Subcutaneous abdominal adipose tissue (tissue), 5 donors: ENCODE results near the gene PPP1R1C.

ENCODE experiments used
- H3K27ac ChIP-seq: one replicate; pipeline ENCODE4 v1.7.0; 2013; ENCODE audit warnings: low read depth, mild to moderate bottlenecking, inconsistent platforms, low read length, moderate library complexity
- H3K27me3 ChIP-seq, 5 donors: one replicate each; pipeline ENCODE4 v1.7.0; 2013; ENCODE audit warnings: low read length in 5 of 5, inconsistent platforms in 1 of 5; ENCODE audit not compliant: control insufficient read depth in 5 of 5, insufficient read depth in 4 of 5
- H3K36me3 ChIP-seq, 5 donors: one replicate each; pipeline ENCODE4 v1.7.0; 2013; ENCODE audit warnings: low read length in 5 of 5; ENCODE audit not compliant: control insufficient read depth in 5 of 5, insufficient read depth in 5 of 5
- H3K4me1 ChIP-seq, 5 donors: one replicate each; pipeline ENCODE4 v1.7.0; 2013; ENCODE audit warnings: low read length in 5 of 5, mild to moderate bottlenecking in 3 of 5, moderate library complexity in 1 of 5; ENCODE audit not compliant: control insufficient read depth in 5 of 5, insufficient read depth in 5 of 5
- H3K4me3 ChIP-seq, 5 donors: one replicate each; pipeline ENCODE4 v1.7.0; 2013; ENCODE audit warnings: low read length in 5 of 5, low read depth in 1 of 5
- H3K9ac ChIP-seq, 5 donors: one replicate each; pipeline ENCODE4 v1.7.0; 2013; ENCODE audit warnings: low read length in 5 of 5, mild to moderate bottlenecking in 4 of 5, moderate library complexity in 3 of 5
- H3K9me3 ChIP-seq, 5 donors: one replicate each; pipeline ENCODE4 v1.7.0; 2013; ENCODE audit warnings: low read length in 5 of 5; ENCODE audit not compliant: control insufficient read depth in 5 of 5
- donor health status: healthy.
- donor health status: healthy.
- donor health status: healthy.
- donor health status: healthy.
- donor health status: healthy.

The PPP1R1C gene, protein sequence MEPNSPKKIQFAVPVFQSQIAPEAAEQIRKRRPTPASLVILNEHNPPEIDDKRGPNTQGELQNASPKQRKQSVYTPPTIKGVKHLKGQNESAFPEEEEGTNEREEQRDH

DNA sequence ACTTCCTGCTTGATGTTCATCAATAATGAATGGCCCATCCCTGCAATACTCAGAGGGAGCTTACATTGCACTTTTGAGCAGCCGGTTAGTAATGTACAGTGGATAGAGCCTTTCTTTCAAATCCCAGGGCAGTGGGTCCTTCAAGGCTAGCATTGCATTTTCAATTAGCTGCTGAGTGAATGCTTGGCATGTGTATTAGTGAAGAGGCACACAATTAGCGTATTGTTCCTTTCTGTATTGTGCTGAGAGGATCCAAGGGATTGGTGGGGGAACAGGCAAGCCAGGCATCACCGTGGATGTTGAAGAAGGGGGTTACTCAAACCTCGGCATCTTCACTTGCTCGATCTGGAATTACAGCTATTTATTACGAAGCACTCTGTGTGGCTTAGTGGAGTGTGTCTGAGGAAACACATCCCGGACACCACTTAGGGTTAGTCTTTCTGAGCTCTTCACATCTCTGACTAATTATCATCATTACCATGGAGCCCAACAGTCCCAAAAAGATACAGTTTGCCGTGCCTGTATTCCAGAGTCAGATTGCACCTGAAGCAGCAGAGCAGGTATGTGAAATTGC is at the start of gene PPP1R1C:
Gene PPP1R1C (plus strand): TSS at position 222 of the 574 bp plus-strand sequence. CDS start 258 bp downstream, at position 480.
- Histone ChIP-seq H3K4me3 (no peak within 1 kb of the TSS), H3K36me3 (no peaks in the 10 kb centered on the region), H3K27ac (no peak within 1 kb of the TSS), H3K27me3 (no peaks in the 10 kb centered on the region), H3K9me3 (no peaks in the 10 kb centered on the region), H3K4me1 (peaks cover 0 to 3% (median 0%) of the 10 kb centered on the region in 5 donors), H3K9ac (no peak within 1 kb of the TSS)

- peaks cover 0 to 3% (median 0%) of the 10 kb centered on the region in 5 donors for H3K4me1 ChIP-seq
- no peak overlapping the region for H3K9ac ChIP-seq
- H3K27me3 ChIP-seq: no peaks in the 10 kb centered on the region
- no peaks in the 10 kb centered on the region for H3K9me3 ChIP-seq
- H3K27ac ChIP-seq: no peak overlapping the region
- no peak overlapping the region for H3K4me3 ChIP-seq
- H3K36me3 ChIP-seq: no peaks in the 10 kb centered on the region
Measured at GRCh38 chr2:181937473-181937872, 48.2 kb upstream of the PPP1R1C start.

- Histone ChIP-seq H3K4me3 (no peak overlapping the region), H3K4me1 (no peaks in the 10 kb centered on the region), H3K27ac (no peak overlapping the region), H3K9ac (no peak overlapping the region), H3K36me3 (no peaks in the 10 kb centered on the region), H3K27me3 (no peaks in the 10 kb centered on the region), H3K9me3 (no peaks in the 10 kb centered on the region)
Measured at GRCh38 chr2:181943411-181944124, 42.1 kb upstream of the PPP1R1C start.

DNA sequence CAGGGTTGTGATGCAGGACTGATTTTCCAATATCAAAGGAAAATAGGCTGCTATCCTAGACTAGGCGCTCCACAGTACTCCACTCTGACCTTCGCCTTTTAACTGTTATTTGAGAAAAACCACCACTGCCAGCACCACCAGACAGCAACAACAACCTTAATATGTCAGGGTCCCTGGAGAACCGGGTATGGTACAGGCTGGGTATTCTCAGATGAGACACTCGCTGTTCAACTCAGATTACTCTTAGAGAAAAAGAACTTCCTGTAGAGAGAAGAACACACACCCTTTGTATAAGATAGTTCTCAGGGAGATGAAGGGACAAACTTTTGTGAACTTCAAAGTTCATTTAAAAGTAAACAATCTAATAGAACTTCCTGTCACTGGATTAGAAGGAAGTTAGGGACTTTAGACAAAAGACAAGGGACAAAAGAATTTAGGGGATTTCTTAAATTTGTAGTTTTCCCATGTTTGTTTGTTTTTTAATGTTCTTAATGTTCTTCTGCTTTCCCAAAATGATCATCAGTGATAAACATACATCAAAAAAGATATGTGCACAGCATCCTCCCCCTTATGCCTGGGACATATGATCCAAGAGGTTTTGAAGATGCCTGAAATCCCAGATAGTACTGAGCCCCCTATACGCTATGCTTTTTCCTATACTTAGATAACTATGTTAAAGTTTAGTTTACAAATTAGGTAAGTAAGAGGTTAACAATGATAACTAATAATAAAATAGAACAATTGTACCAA is 41.3 kb upstream of the PPP1R1C start:
- no peak overlapping the region for H3K27ac ChIP-seq
- no peaks in the 10 kb centered on the region for H3K9me3 ChIP-seq
- H3K4me3 ChIP-seq: no peak overlapping the region
- no peak overlapping the region for H3K9ac ChIP-seq
- no peaks in the 10 kb centered on the region for H3K27me3 ChIP-seq
- H3K4me1 ChIP-seq: no peaks in the 10 kb centered on the region
- H3K36me3 ChIP-seq: no peaks in the 10 kb centered on the region

GRCh38 chr2:181944914-181945291 is 40.8 kb upstream of the PPP1R1C start:
- no peaks in the 10 kb centered on the region for H3K27me3 ChIP-seq
- H3K4me3 ChIP-seq: no peak overlapping the region
- no peak overlapping the region for H3K27ac ChIP-seq
- no peaks in the 10 kb centered on the region for H3K36me3 ChIP-seq
- H3K9me3 ChIP-seq: no peaks in the 10 kb centered on the region
- no peaks in the 10 kb centered on the region for H3K4me1 ChIP-seq
- H3K9ac ChIP-seq: no peak overlapping the region

DNA sequence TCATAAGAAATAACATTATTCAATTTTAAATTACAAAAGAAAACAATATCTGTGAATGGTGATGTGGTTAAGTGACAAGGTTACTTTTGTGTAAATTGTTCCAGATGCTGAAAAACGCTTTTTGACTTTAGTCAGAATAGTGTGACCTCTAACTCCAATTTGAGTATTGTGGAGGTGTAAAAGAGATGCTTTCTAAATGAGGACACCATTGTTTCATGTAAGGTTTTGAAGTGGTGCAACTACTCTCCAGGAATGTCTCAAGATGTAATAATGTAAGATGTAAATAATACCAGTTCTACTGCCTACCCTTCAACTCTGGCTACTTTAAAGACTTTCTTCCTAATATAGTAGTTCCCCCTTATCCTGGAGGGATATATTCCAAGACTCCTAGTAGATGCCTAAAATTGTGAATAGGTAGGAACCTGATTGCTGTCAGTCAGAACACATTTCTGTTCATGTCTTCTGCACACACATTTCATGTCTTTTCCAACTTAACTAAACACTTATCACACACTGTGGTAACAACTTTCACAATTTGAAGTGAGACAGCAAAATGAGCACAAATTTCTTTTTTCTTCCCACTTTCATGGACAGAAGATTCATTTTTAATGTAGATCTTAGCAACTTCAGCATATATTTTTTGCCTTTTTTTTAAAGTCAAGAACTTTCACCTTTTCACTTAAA is 39.1 kb upstream of the PPP1R1C start:
- Histone ChIP-seq H3K27me3 (no peaks in the 10 kb centered on the region), H3K27ac (no peak overlapping the region), H3K9me3 (no peaks in the 10 kb centered on the region), H3K36me3 (no peaks in the 10 kb centered on the region), H3K4me1 (no peaks in the 10 kb centered on the region), H3K4me3 (no peak overlapping the region), H3K9ac (no peak overlapping the region)

DNA sequence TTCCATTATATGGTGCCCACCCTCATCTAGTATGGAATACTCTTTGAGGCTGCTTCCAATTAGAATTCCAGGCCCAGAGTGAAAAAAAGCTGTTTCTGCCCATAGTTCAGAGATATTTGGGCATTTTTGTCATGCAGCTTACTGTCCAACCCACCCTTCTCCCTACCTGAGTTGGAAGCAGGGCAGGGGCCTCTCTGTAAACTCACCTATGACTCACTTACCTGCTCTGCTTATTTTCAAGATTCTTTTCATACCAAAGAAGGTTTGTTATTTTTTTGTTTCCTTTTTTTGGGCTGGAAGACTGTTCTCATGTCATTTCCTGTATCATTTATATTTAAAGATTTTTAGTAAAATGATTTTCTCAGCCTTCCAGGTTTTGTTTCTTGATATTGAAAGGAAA is 38.4 kb upstream of the PPP1R1C start:
- no peak overlapping the region for H3K4me3 ChIP-seq
- no peaks in the 10 kb centered on the region for H3K36me3 ChIP-seq
- H3K9ac ChIP-seq: no peak overlapping the region
- no peaks in the 10 kb centered on the region for H3K4me1 ChIP-seq
- no peak overlapping the region for H3K27ac ChIP-seq
- no peaks in the 10 kb centered on the region for H3K9me3 ChIP-seq
- no peaks in the 10 kb centered on the region for H3K27me3 ChIP-seq

- H3K4me3 ChIP-seq: no peak overlapping the region
- no peaks in the 10 kb centered on the region for H3K4me1 ChIP-seq
- H3K36me3 ChIP-seq: no peaks in the 10 kb centered on the region
- no peaks in the 10 kb centered on the region for H3K9me3 ChIP-seq
- H3K27me3 ChIP-seq: no peaks in the 10 kb centered on the region
- H3K9ac ChIP-seq: no peak overlapping the region
- H3K27ac ChIP-seq: no peak overlapping the region
Measured at GRCh38 chr2:181948227-181948626, 37.4 kb upstream of the PPP1R1C start.

DNA sequence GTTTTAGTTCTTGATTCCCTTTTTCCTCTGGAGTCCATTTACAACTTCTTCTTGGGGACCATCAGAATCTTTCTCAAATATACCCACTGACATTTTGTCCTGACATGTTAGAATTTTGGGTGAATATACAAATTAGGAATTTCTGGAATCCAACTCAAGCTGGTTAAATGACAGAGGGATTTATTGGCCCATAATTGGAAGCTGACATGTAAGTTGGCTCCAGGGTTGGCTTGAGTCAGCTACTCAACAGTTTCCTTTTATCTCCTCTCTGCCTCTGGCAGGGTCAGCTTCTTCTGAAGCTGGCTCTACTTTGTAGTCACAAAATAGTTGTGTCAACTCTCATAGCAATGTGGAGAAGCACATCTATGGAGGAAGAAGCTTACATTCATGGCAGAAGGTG is 36.6 kb upstream of the PPP1R1C start:
- no peak overlapping the region for H3K4me3 ChIP-seq
- no peak overlapping the region for H3K9ac ChIP-seq
- no peaks in the 10 kb centered on the region for H3K27me3 ChIP-seq
- H3K9me3 ChIP-seq: no peaks in the 10 kb centered on the region
- H3K27ac ChIP-seq: no peak overlapping the region
- no peaks in the 10 kb centered on the region for H3K36me3 ChIP-seq
- H3K4me1 ChIP-seq: peaks cover 0 to 4% (median 0%) of the 10 kb centered on the region in 5 donors
